ENCODE measurements around the gene OR6S1. TPM values are rescaled to one million over a fixed set of nuclear protein-coding genes. Genes with fewer than 3 reads are reported as not detected.
A peak's percentile ranks its signal among the peaks of the same experiment; 100 is the strongest.

OR6S1 gene
- total and polyA plus RNA-seq, 2 donors from 2014 or later = not detected

DNA sequence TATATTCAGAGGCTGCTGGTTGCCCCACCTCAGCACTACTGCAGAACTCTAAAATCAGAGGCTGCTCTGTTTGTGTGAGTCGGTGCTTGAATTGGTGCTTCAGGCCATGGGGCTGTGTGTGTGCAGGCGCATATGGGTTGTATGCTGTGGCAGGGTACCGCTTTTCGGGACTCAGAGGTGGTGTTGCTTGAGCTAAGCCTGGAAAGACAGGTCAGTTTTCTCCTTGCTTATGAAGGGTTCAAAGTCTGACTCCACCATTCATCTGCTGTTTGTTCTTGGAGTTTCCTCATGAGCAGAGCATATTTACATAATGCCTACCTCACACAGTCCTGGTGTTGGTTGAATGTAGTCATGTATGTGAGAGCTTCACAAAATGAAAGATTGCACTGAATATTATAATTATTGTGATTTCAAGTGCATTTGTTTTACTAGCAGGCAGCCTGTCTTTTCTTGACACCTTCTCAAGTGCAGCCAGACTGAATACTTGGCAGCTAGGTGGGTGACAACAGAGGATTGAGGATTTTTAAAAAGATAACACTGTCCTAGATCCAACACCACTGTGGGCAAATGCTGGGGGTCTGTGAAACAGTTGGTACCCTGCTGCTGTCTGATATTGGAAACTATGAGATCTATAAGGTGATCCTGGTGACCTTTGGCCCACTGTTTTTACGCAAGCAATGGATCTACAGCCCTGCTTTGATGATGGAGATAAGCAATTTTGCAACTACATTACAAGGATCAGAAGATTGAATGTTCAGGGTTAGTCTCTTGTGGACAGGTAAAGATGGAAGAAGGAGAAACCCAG lies 46.1 kb upstream of the OR6S1 start:
- Histone ChIP-seq H3K27me3 (ENCODE audit: control insufficient read depth, insufficient read depth, low read length) (no peaks in the 10 kb centered on the region), H3K4me3 (ENCODE audit: low read length in 3 of 3) (peak overlapping the region in 1 of 3 donors; percentile 32), H3K9me3 (ENCODE audit: control insufficient read depth in 2 of 3, insufficient read depth in 1 of 3, low read length in 3 of 3) (no peaks in the 10 kb centered on the region), H3K27ac (ENCODE audit: low read depth in 2 of 2, low read length in 2 of 2) (peak overlapping the region; percentile 51 to 61), H3K4me1 (ENCODE audit: control insufficient read depth in 2 of 3, insufficient read depth in 2 of 3, low read depth in 1 of 3, low read length in 3 of 3) (peaks cover 0 to 22% (median 7%) of the 10 kb centered on the region in 3 donors), H3K36me3 (ENCODE audit: control insufficient read depth in 2 of 3, insufficient read depth in 3 of 3, low read length in 3 of 3) (no peaks in the 10 kb centered on the region), H3K9ac (ENCODE audit: low read length in 3 of 3) (peak overlapping the region in 1 of 3 donors; percentile 21)
- TF ChIP-seq, protein P1, sequence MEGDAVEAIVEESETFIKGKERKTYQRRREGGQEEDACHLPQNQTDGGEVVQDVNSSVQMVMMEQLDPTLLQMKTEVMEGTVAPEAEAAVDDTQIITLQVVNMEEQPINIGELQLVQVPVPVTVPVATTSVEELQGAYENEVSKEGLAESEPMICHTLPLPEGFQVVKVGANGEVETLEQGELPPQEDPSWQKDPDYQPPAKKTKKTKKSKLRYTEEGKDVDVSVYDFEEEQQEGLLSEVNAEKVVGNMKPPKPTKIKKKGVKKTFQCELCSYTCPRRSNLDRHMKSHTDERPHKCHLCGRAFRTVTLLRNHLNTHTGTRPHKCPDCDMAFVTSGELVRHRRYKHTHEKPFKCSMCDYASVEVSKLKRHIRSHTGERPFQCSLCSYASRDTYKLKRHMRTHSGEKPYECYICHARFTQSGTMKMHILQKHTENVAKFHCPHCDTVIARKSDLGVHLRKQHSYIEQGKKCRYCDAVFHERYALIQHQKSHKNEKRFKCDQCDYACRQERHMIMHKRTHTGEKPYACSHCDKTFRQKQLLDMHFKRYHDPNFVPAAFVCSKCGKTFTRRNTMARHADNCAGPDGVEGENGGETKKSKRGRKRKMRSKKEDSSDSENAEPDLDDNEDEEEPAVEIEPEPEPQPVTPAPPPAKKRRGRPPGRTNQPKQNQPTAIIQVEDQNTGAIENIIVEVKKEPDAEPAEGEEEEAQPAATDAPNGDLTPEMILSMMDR (IDR thresholded peaks at IDR 0.05; ENCODE audit: borderline replicate concordance, extremely low read depth, insufficient read depth) = no peak
- intact Hi-C loops (cut with DNase I) = loop anchor here (5.0 to 10.0 kb wide), 2 partner anchors 75 to 353 kb away; partner anchors contain the start of gene CCNB1IP1
- FAIRE-seq (no peak), DNase-seq (no peak)

DNA sequence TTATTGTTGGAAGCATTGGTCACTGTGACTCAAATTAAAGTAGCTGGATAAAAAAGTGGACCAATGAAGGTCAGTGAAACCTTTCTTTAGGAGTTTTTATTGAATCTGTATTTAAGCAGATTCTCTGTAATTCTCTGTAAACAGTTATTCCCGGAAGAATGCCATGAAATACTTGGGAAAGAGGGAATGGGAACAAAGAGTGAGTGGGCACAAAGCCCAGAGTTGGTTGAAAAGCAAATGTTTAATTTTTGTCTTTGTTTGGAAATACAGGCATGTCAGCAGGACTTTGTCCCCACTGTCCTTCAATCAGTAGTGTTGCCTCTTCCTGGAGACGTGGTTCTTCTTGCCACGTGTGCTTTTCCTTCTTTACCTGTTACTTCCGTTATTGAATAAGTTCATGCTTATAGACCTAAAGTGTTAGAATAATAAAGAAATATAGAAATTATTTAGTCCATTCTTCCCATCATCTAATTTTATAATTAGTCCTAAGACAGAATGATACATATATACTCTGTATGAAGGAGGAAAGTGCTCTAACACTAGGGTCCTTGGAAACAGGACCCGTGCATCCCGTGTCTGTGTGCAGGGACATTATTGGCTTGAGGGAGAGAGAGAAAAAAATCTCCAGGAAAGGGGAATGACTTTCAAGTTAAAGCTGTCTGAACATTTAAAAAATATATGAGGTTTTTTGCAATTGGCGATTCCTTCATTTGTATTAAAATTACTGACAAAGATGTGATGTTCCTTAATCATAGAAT lies 45.1 kb upstream of the OR6S1 start:
- TF ChIP-seq, protein P1 (IDR thresholded peaks at IDR 0.05; ENCODE audit: borderline replicate concordance, extremely low read depth, insufficient read depth) = no peak
- Histone ChIP-seq H3K9ac (ENCODE audit: low read length in 3 of 3) (peak overlapping the region in 1 of 3 donors; percentile 21), H3K4me1 (ENCODE audit: control insufficient read depth in 2 of 3, insufficient read depth in 2 of 3, low read depth in 1 of 3, low read length in 3 of 3) (peaks cover 0 to 22% (median 7%) of the 10 kb centered on the region in 3 donors), H3K27ac (ENCODE audit: low read depth in 2 of 2, low read length in 2 of 2) (peak overlapping the region; percentile 61 to 82), H3K9me3 (ENCODE audit: control insufficient read depth in 2 of 3, insufficient read depth in 1 of 3, low read length in 3 of 3) (no peaks in the 10 kb centered on the region), H3K36me3 (ENCODE audit: control insufficient read depth in 2 of 3, insufficient read depth in 3 of 3, low read length in 3 of 3) (no peaks in the 10 kb centered on the region), H3K4me3 (ENCODE audit: low read length in 3 of 3) (peak overlapping the region in 2 of 3 donors; percentile 32 to 49), H3K27me3 (ENCODE audit: control insufficient read depth, insufficient read depth, low read length) (no peaks in the 10 kb centered on the region)
- FAIRE-seq (no peak), DNase-seq (no peak)
- intact Hi-C loops (cut with DNase I) = loop anchor here (5.0 to 10.0 kb wide), 2 partner anchors 74 to 352 kb away; partner anchors contain the start of gene CCNB1IP1

DNA sequence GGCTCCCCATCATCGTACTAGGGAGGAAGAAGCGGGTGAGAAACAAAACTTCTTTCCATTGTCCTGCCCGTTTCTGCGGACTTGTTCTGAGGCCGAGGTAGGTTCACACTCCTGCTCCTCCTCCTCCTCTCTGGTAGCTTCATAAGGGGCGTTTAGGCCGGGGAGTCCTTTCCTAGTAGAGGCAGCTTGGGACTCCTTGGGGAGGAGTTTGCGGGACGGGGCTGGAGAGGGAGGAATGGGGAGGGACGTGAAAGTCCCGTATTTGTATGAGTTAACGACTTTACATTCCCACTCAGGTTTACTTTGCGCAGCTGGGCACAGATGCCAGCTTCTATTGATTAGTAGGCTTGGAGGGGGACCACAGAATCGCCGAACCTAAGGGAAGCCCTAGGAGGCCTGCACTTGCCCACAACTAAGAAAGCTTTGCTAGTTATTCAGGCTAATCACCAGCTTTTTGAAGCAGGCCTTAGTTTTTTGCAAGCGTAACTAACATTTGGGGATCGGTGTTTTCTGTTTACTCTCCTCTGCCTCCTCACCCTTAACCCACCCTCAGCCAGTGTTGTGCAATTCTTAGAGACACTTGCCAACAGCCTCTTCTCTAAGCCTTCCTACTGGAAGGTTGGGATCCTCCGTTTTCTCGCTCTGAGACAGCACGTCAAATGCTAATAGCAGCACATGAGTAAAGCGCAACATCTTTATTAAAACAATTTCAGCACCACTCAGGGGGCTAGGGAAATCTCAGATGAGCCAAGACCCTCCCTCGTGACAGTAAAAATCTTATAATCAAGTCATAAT lies 43.4 kb upstream of the OR6S1 start:
- Histone ChIP-seq H3K36me3 (ENCODE audit: control insufficient read depth in 2 of 3, insufficient read depth in 3 of 3, low read length in 3 of 3) (no peaks in the 10 kb centered on the region), H3K27ac (ENCODE audit: low read depth in 2 of 2, low read length in 2 of 2) (peak overlapping the region; percentile 98 to 100), H3K4me3 (ENCODE audit: low read length in 3 of 3) (peak overlapping the region; percentile 79 to 94 (median 91)), H3K4me1 (ENCODE audit: control insufficient read depth in 2 of 3, insufficient read depth in 2 of 3, low read depth in 1 of 3, low read length in 3 of 3) (peaks cover 0 to 26% (median 17%) of the 10 kb centered on the region in 3 donors), H3K9me3 (ENCODE audit: control insufficient read depth in 2 of 3, insufficient read depth in 1 of 3, low read length in 3 of 3) (no peaks in the 10 kb centered on the region), H3K9ac (ENCODE audit: low read length in 3 of 3) (peak overlapping the region; percentile 70 to 96 (median 74)), H3K27me3 (ENCODE audit: control insufficient read depth, insufficient read depth, low read length) (no peaks in the 10 kb centered on the region)
- TF ChIP-seq, protein P1 (IDR thresholded peaks at IDR 0.05; ENCODE audit: borderline replicate concordance, extremely low read depth, insufficient read depth) = no peak
- DNase-seq (peak in 3 of 5 donors; percentile 51 to 71 (median 69)), FAIRE-seq (no peak)
- intact Hi-C loops (cut with DNase I) = loop anchor here (5.0 to 10.0 kb wide), 2 partner anchors 73 to 350 kb away; partner anchors contain the start of gene CCNB1IP1
